ENCODE data around the gene WDFY4.

WDFY4 gene

DNA sequence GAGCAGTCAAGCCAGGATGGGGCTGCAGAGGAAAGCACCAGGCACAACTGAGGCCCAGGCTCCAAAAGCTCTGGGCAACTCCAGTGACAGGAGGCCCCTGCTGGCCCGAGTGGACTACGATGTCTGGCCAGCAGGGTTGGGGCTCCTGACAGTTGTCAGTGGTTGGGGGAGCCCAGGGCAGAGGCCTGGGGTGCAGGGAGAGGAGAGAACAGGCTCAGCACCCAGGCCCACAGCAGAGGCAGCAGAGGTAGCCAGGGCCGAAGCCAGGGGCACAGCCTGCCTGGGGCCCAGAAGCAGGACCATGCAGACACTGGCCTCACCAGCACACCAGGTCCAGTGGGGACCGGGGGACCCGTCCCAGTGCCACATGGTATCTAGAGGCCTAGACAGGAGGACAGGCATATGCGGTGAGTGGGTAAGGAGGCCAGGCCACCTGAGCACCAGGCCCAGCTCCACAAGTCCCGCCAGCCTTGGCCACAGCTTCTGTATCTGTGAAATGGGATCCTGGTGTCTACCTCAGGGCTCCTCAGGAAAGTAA is 301.0 kb downstream of the WDFY4 start:
- Mint-ChIP-seq H3K4me1 (ENCODE audit: low read depth) (no peaks in the 10 kb centered on the region), H3K27ac (no peak overlapping the region), H3K36me3 (ENCODE audit: low read depth) (no peaks in the 10 kb centered on the region), H3K4me3 (no peak overlapping the region), H3K27me3 (no peaks in the 10 kb centered on the region), H3K9me3 (no peaks in the 10 kb centered on the region)

DNA sequence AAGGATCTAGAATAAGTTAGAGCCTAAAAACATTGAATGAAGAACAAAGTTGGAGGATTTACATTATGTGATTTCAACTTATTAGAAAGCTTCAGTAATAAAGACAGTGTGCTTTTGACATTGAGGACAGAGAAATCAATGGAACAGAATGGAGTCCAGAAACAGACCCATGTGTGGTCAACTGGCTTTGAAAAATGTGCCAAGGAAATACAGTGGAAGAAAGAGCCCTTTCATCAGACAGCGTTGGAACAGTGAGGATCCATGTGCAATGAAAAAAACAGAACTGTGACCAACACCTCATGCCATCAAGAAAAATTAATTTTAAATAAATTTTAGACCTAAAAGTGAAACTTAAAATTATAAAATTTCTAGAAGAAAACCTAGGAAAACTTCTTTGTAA is 305.6 kb downstream of the WDFY4 start:
- Mint-ChIP-seq H3K4me1 (ENCODE audit: low read depth) (no peaks in the 10 kb centered on the region), H3K27me3 (no peaks in the 10 kb centered on the region), H3K9me3 (no peaks in the 10 kb centered on the region), H3K36me3 (ENCODE audit: low read depth) (no peaks in the 10 kb centered on the region), H3K27ac (no peak overlapping the region), H3K4me3 (no peak overlapping the region)

DNA sequence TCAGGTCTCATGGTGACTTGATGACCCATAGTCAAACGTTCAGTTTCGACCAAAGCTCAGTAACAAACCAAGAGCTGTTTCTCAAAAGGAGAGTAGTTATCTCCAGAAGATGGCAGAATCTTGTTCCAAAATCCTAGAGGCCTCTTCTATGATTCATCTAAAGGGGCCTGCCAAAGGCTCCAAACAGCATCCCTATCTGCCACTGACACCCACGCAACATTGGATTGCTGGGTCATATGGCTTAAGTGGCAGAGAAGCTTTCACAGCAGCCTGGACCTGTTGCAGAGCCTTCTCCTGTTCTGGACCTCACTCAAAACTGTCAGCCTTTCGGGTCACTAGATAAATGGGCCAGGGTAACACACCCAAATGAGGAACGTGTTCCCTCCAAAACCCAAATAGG is 309.0 kb downstream of the WDFY4 start:
- Mint-ChIP-seq H3K27ac (no peak overlapping the region), H3K4me3 (no peak overlapping the region), H3K4me1 (ENCODE audit: low read depth) (no peaks in the 10 kb centered on the region), H3K36me3 (ENCODE audit: low read depth) (no peaks in the 10 kb centered on the region), H3K9me3 (no peaks in the 10 kb centered on the region), H3K27me3 (no peaks in the 10 kb centered on the region)

DNA sequence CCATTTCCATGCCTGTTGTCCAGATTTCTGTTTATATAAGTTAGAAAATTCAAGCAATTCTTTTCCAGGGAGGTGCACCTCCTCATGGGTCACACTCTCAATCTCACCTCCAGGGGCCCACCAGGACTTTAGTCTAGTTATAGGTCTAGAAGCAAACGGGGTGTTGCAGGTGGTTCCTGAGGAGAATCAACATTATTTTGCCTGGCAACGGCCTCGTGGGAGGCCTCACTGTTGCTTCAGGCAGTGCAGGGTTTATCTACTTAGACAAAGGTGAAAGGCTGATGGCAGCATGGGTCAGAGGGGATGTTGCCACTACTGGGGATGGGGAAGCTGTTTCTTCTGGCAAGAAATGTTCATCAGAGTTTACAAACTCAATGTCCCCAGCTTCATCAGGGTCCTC is 311.7 kb downstream of the WDFY4 start:
- H3K9me3 Mint-ChIP-seq: no peaks in the 10 kb centered on the region
- H3K27me3 Mint-ChIP-seq: no peaks in the 10 kb centered on the region
- no peaks in the 10 kb centered on the region for H3K4me1 Mint-ChIP-seq (ENCODE audit: low read depth)
- H3K4me3 Mint-ChIP-seq: no peak overlapping the region
- H3K36me3 Mint-ChIP-seq (ENCODE audit: low read depth): no peaks in the 10 kb centered on the region
- no peak overlapping the region for H3K27ac Mint-ChIP-seq

DNA sequence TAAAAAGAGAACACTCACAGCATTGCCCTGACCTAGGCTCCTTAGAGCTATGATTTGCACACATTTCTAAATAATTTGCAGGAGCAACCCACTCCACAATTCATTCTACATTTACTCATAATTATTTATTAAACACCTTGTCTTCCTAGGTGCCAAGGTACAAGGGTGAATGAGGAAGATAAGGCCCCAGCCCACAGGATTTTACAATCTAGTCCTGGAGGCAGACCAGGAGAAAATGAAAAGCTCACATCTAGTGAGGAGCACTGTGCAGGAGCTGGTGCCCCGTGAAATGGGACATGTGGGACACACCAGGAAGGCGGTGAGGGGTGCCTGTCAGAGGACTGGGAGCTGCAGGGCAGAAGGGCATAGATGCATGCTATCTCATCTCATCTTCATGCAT is 314.7 kb downstream of the WDFY4 start:
- Mint-ChIP-seq H3K9me3 (no peaks in the 10 kb centered on the region), H3K4me3 (no peak overlapping the region), H3K27me3 (no peaks in the 10 kb centered on the region), H3K27ac (no peak overlapping the region), H3K4me1 (ENCODE audit: low read depth) (no peaks in the 10 kb centered on the region), H3K36me3 (ENCODE audit: low read depth) (no peaks in the 10 kb centered on the region)

DNA sequence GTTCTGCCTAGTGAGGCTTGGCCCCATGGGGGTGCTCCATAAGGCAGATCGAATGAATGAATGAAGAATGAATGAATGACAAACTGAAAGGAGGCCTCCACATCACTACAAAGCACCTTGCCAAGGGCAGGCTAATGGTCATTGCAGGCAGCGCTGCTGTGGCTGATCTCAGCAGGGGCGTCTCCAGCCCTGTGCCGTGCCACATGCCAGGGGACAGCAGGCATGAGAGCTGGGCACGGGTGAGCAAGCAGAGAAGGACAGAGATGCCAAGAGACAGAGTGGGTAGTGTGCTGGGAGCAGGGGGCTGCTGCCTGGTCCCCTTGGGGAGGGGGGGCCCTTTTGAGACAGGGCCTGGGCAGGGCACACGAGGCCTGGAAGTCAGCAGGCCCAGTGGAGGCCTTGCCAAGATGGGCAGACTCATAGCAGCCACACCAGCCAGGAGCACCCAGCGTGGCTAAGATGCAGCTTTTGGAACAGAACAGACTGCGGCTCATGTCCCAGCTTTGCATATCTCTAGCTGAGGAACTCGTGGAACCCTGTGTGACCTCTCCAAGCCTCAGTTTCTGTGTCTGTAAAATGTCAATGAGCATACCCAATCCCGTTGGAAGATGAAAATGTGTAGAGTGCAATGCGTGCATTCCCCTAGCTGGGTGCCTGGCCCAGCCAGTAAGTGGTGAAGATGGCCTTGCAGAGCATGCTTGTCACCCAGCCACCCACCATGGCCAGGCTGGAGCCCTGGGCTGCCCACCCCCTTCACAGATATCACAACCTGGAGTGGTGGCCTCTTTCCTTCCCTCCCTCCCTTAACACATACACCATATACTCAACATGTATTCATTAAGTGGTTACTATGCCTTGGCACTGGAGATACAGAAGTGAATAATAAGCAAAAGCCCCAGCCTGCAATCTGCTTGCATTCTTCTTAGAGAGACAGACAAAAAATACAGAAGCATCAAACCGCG is 316.0 kb downstream of the WDFY4 start:
- Mint-ChIP-seq H3K36me3 (ENCODE audit: low read depth) (no peaks in the 10 kb centered on the region), H3K27ac (no peak overlapping the region), H3K9me3 (no peaks in the 10 kb centered on the region), H3K4me1 (ENCODE audit: low read depth) (no peaks in the 10 kb centered on the region), H3K4me3 (no peak overlapping the region), H3K27me3 (no peaks in the 10 kb centered on the region)

DNA sequence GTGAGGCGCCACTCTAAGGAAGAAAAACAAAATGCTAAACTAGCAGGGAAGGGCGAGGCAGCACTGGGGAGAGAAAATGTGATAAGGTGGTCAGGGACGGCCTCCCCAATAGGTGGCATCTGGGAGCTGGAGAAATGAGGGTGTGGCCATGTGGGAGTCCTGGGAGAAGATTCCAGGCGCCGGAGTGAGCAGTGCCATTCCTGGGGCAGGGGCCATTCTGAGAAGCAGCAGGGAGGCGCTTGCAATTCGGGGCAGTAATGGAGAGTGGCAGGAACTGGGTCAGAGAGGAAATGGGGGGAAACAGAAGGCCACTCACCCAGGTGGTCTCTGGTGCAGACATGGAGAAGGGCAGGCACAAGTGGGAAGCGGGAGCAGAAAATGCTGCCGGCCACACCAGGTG is 316.7 kb downstream of the WDFY4 start:
- Mint-ChIP-seq H3K27me3 (no peaks in the 10 kb centered on the region), H3K4me1 (ENCODE audit: low read depth) (no peaks in the 10 kb centered on the region), H3K4me3 (no peak overlapping the region), H3K36me3 (ENCODE audit: low read depth) (no peaks in the 10 kb centered on the region), H3K27ac (no peak overlapping the region), H3K9me3 (no peaks in the 10 kb centered on the region)

DNA sequence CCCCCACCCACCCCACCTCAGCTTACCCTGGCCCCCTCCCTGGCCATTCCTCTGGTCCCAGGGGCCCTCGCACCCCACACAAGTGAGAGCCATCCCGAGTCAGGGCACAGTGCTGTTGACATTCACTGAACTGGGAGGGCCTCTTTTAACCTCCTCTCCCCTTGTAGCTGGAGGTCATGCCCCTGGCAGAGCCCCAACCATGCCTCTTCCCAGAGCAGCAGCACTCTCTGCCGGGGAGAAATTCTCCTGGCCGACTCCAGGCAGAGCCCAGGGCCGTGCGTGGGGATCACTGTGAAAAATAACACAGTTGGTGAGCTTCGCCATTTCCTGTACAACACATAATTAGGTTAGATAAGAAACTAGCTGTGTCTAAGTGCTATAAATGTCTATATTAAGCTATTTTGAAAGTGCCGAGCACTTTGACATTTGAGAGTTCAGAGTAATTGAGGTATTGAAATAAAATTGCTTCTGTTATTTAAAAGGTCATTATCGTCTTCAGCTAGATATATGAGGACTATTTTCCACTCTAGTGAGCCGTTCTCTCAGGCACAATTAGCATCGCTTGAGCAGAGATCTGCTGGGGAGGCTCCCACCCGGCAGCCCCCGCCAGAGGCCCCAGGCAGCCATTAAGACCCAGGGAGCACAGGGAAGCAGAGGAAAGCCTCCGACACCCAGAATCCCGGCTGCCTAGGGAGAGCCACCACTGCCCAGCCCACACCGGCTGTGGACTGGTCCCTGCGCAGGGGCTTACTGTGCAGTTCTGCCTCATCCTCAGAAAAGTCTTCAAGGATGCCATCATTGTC is 317.4 kb downstream of the WDFY4 start:
- no peak overlapping the region for H3K4me3 Mint-ChIP-seq

DNA sequence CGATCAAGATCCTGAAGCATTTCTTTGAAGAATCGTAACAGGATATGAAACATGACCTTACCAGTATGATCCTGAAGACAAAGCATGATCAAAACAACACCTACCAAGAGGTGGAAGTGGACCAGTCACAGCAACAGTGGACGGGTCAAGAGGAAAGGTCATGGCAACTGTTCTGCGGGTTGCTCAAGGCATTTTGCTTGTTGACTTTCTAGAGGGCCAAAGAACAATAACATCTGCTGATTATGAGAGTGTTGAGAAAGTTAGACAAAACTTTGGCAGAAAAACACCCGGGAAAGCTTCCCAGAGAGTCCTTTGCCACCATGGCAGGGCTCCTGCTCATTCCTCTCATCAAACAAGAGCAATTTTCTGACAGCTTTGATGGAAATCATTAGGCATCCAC is 320.6 kb downstream of the WDFY4 start:
- Mint-ChIP-seq H3K4me1 (ENCODE audit: low read depth) (no peaks in the 10 kb centered on the region), H3K36me3 (ENCODE audit: low read depth) (no peaks in the 10 kb centered on the region), H3K9me3 (no peaks in the 10 kb centered on the region), H3K27ac (no peak overlapping the region), H3K27me3 (no peaks in the 10 kb centered on the region), H3K4me3 (no peak overlapping the region)

More for the DNA sequence above, 317.4 kb downstream of the WDFY4 start:
- H3K4me1 Mint-ChIP-seq (ENCODE audit: low read depth): no peaks in the 10 kb centered on the region
- no peaks in the 10 kb centered on the region for H3K27me3 Mint-ChIP-seq
- no peak overlapping the region for H3K27ac Mint-ChIP-seq
- H3K36me3 Mint-ChIP-seq (ENCODE audit: low read depth): no peaks in the 10 kb centered on the region
- no peaks in the 10 kb centered on the region for H3K9me3 Mint-ChIP-seq

DNA sequence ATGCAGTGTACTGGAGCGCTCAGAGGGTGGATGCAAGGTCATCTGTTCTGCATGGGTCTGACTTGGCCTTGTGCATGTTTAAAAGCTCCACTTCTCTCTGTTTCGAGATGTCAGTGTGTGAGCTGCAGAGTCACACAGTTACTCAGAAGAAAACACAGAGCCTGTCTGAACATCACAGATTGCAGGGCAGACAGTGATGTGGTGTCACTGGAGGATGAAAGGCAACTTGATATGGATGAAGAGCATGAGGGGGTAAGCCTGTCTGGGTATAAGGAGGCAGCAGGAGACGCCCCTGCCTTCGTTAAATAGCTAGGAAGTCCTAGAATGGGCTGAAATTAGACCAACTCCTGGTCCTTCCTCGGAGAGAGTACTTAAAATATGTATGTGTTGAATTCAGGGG is 322.5 kb downstream of the WDFY4 start:
- Mint-ChIP-seq H3K36me3 (ENCODE audit: low read depth) (no peaks in the 10 kb centered on the region), H3K27me3 (no peaks in the 10 kb centered on the region), H3K4me1 (ENCODE audit: low read depth) (no peaks in the 10 kb centered on the region), H3K9me3 (no peaks in the 10 kb centered on the region), H3K27ac (no peak overlapping the region), H3K4me3 (no peak overlapping the region)

DNA sequence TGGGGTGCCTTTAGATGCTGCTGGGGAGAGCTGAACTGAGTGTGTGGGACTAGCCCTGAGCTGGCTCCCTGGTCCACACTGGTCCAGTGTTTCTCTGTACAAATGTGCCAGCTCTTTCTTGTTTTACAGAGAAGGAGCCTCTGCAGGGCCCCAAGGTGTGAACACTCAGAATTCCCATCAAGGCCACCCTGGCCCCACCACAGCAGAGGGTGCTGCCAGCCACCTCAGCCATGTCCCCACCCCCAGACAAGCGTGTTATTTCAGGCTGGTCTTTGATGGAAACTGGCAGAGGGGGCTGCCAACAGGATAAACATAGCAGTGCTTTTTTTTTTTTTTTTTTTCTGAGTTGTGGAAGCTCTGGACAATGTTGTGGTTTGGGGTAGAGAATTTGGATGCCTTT is 323.4 kb downstream of the WDFY4 start:
- Mint-ChIP-seq H3K9me3 (no peaks in the 10 kb centered on the region), H3K4me3 (no peak overlapping the region), H3K27ac (no peak overlapping the region), H3K36me3 (ENCODE audit: low read depth) (no peaks in the 10 kb centered on the region), H3K27me3 (no peaks in the 10 kb centered on the region), H3K4me1 (ENCODE audit: low read depth) (no peaks in the 10 kb centered on the region)

DNA sequence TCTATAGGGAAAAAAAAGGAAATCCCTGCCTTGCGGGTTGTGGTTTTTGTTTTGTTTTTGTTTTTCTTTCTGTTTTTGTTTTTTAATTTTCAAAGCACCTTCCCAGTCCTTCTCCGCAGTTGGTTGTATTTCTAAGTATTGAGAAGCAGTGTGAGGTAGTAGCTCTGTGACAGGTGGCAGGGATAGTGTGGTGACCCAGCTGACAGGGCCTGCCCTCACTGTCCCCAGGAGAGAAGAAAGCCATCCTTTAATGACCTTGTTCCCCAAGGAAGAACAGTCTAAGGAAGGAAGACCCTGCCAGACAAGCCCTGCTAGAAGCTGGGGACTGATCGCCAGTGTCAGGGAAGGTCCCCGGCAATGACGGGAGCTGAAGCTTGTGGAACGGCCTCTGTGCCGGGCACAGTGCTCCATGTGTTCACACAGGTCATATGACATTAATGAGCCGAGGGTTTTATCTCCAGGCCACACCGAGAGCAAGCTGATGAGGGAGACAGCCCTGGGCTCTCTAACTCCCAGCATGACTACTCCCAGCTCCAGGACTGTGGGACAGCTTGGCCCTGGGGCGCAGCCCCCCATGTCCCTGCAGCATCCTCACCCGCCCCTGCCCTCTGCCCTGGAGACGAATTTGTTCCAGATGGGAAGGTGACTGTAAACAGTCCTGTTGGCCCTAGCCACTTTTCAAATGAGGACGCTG is 324.0 kb downstream of the WDFY4 start:
- Mint-ChIP-seq H3K4me1 (ENCODE audit: low read depth) (no peaks in the 10 kb centered on the region), H3K9me3 (no peaks in the 10 kb centered on the region), H3K4me3 (no peak overlapping the region), H3K36me3 (ENCODE audit: low read depth) (no peaks in the 10 kb centered on the region), H3K27ac (no peak overlapping the region), H3K27me3 (no peaks in the 10 kb centered on the region)

DNA sequence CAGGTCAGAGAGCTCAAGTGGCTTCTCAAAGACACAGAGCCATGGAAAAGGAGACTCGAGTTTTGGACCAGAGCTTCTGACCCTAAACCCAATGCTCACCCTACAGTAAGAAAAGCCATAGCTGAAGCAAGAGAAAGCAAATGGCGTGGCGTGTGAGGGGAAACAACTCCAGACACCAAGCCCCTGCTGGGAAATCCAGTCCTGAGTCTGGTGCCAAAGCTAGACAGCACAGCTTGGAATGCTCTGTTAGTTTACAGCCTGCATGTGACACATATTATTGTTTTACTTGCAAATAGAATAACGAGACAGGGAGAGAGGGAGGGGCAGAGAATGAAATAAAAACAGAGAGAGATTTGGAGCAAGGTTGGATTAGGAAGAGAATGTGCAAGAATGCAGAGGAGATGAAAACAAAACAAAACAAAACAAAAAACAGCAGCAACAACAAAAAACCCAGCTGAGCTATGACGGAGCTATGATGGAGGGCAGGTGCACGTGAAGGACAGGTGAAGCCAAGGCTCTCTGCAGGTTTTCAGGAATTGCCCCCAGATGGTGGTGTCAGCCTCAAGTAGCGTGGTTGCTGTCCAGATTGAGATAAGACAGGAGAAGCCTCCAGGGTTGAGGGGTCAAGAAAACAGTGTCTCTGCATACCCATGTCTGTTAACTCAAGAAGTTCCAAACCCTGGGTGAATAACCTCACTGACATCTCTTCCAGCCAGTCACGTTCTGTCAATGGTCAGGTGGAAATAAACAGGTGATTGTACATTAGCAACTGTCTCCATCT is 324.7 kb downstream of the WDFY4 start:
- Mint-ChIP-seq H3K36me3 (ENCODE audit: low read depth) (no peaks in the 10 kb centered on the region), H3K9me3 (no peaks in the 10 kb centered on the region), H3K27ac (no peak overlapping the region), H3K27me3 (no peaks in the 10 kb centered on the region), H3K4me1 (ENCODE audit: low read depth) (no peaks in the 10 kb centered on the region), H3K4me3 (no peak overlapping the region)

DNA sequence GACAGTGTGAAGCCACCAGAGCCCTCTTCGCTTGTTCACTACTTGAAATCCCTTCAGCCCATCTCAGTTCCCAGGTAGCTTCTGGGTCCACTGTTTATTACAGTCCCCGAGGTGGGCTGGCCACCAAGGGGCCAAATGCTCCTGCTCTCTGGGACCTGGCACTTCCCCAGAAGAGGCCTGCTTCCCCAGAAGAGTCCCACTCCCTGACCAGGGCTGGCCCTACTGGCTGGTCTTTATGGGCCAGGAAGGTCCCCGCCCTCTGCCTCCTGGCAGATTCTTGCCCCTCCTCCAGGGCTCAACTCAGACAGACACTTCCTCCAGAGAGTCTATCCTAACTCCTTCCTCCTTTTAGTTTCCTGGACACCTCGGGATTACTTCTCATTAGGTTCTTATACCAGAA is 325.6 kb downstream of the WDFY4 start:
- no peak overlapping the region for H3K27ac Mint-ChIP-seq
- H3K27me3 Mint-ChIP-seq: no peaks in the 10 kb centered on the region

More for the DNA sequence above, 325.6 kb downstream of the WDFY4 start:
- H3K4me3 Mint-ChIP-seq: no peak overlapping the region
- H3K9me3 Mint-ChIP-seq: no peaks in the 10 kb centered on the region
- no peaks in the 10 kb centered on the region for H3K4me1 Mint-ChIP-seq (ENCODE audit: low read depth)
- H3K36me3 Mint-ChIP-seq (ENCODE audit: low read depth): no peaks in the 10 kb centered on the region
